C4-2B (cell line): ENCODE data around the gene SLC9B1.

ENCODE experiments used
- ZFX ChIP-seq: fragments of 450-650 bp; IDR thresholded peaks from 2 replicates; pipeline ENCODE4 v1.6.1; 2017
- TF ChIP-seq, protein P1 (sequence below): fragments of 450-650 bp; conservative IDR thresholded peaks from 2 replicates; pipeline ENCODE4 v1.5.1; 2017; ENCODE audit warnings: mild to moderate bottlenecking

- TF ChIP-seq, protein P1, sequence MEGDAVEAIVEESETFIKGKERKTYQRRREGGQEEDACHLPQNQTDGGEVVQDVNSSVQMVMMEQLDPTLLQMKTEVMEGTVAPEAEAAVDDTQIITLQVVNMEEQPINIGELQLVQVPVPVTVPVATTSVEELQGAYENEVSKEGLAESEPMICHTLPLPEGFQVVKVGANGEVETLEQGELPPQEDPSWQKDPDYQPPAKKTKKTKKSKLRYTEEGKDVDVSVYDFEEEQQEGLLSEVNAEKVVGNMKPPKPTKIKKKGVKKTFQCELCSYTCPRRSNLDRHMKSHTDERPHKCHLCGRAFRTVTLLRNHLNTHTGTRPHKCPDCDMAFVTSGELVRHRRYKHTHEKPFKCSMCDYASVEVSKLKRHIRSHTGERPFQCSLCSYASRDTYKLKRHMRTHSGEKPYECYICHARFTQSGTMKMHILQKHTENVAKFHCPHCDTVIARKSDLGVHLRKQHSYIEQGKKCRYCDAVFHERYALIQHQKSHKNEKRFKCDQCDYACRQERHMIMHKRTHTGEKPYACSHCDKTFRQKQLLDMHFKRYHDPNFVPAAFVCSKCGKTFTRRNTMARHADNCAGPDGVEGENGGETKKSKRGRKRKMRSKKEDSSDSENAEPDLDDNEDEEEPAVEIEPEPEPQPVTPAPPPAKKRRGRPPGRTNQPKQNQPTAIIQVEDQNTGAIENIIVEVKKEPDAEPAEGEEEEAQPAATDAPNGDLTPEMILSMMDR: no peak
- TF ChIP-seq ZFX: no peak
Observed at GRCh38 chr4:102878901-102879300, 140.6 kb downstream of the SLC9B1 start.
